HepG2 (cell line): ENCODE measurements around the gene TAS1R3. TPM values are rescaled to one million over a fixed set of nuclear protein-coding genes. Genes with fewer than 3 reads are reported as not detected.

Experiments
- ARHGAP35 ChIP-seq: sonication (generic); formaldehyde crosslinking; IDR thresholded peaks from 2 replicates; pipeline ENCODE4 v1.9.0; 2022; ENCODE audit warnings: mild to moderate bottlenecking, inconsistent platforms, moderate library complexity, missing genetic modification reagents, borderline replicate concordance
- ATF7-NPFF ChIP-seq: sonication (generic); formaldehyde crosslinking; IDR thresholded peaks from 2 replicates; pipeline ENCODE4 v1.8.1; 2023; ENCODE audit warnings: mild to moderate bottlenecking, low read depth, missing genetic modification reagents, moderate library complexity
- FOXO1 ChIP-seq: sonication (generic); formaldehyde crosslinking; IDR thresholded peaks from 2 replicates; pipeline ENCODE4 v1.4.0; 2020; ENCODE audit warnings: missing genetic modification reagents
- KDM5A ChIP-seq: fragments of 200-600 bp; sonication (generic); IDR thresholded peaks from 2 replicates; pipeline ENCODE4 v1.7.0; 2018; ENCODE audit warnings: antibody characterized with exemption, mild to moderate bottlenecking, low read length, borderline replicate concordance
- MXD3 ChIP-seq: IDR thresholded peaks from 2 replicates; pipeline ENCODE4 v1.6.1; 2016; ENCODE audit warnings: mild to moderate bottlenecking, missing biosample characterization, missing genetic modification reagents
- PCBP1 ChIP-seq: fragments of 200-400 bp; formaldehyde crosslinking; IDR thresholded peaks from 2 replicates; pipeline ENCODE4 v1.6.1; 2017; ENCODE audit warnings: mild to moderate bottlenecking, low read depth, low read length, borderline replicate concordance
- PCBP2 ChIP-seq: fragments of 200-400 bp; formaldehyde crosslinking; optimal IDR thresholded peaks from 2 replicates; pipeline ENCODE3; 2018; ENCODE audit warnings: low read length, low read depth; ENCODE audit not compliant: poor library complexity, severe bottlenecking
- POLR2AphosphoS5 ChIP-seq: IDR thresholded peaks from 2 replicates; pipeline ENCODE4 v1.6.1; 2012; ENCODE audit warnings: low read depth, low read length
- RNF2 ChIP-seq: fragments of 450-650 bp; conservative IDR thresholded peaks from 2 replicates; pipeline ENCODE4 v1.6.1; 2016; ENCODE audit warnings: low read depth
- ZNF274 ChIP-seq: sonication (generic); formaldehyde crosslinking; IDR thresholded peaks from 2 replicates; pipeline ENCODE4 v1.5.1; 2020; ENCODE audit warnings: mild to moderate bottlenecking, missing genetic modification reagents
- polyA plus RNA-seq, 8 experiments: library from polyadenylated mRNA; depleted of rRNA in 3 of 8; stranded (reverse) in 7 of 8; unstranded in 1 of 8; fragments of >200 nt; fragmentation: Illumina TruSeq in 4 of 8; extraction: Trizol in 4 of 8; gene quantifications; 2 replicates each; pipeline versions ENCODE4 v1.2.1 to v1.2.3, GENCODE V29; 2011 to 2016; ENCODE audit warnings: low read depth in 4 of 8, missing spikeins in 1 of 8, mixed read lengths in 1 of 8; ENCODE audit not compliant: insufficient read depth in 1 of 8
- total RNA-seq, 5 experiments: library from RNA; depleted of rRNA; stranded (reverse); fragments of >200 nt; fragmentation: Illumina TruSeq; extraction: Trizol; gene quantifications; 2 replicates each; pipeline ENCODE4 v1.2.3, GENCODE V29; 2016; ENCODE audit warnings: low read depth in 1 of 5
- TF ChIP-seq, protein P1 (sequence below), 2 experiments: fragments of 450-650 bp in 1 of 2; sonication (generic) in 1 of 2; formaldehyde crosslinking in 1 of 2; IDR thresholded peaks; 2 replicates each; pipeline versions ENCODE4 v1.6.1 to v1.8.0; 2016 to 2022; ENCODE audit warnings: antibody characterized with exemption in 1 of 2, mild to moderate bottlenecking in 1 of 2, missing genetic modification reagents in 1 of 2
- TF ChIP-seq, protein P2 (sequence below): IDR thresholded peaks from 2 replicates; pipeline ENCODE4 v1.6.1; 2016; ENCODE audit warnings: low read depth, control low read depth
- TF ChIP-seq, protein P3 (sequence below): sonication (generic); formaldehyde crosslinking; IDR thresholded peaks from 2 replicates; pipeline ENCODE4 v1.4.0; 2020; ENCODE audit warnings: missing genetic modification reagents
- TF ChIP-seq, protein P4 (sequence below): sonication (generic); formaldehyde crosslinking; IDR thresholded peaks from 2 replicates; pipeline ENCODE4 v1.4.0; 2020; ENCODE audit warnings: mild to moderate bottlenecking, missing genetic modification reagents

Gene TAS1R3
- total and polyA plus RNA-seq, 2 of the 13 experiments (the other 11 are each of a cell fraction or from before 2014, with no cell fraction given), result 0.13 to 0.15 TPM

DNA sequence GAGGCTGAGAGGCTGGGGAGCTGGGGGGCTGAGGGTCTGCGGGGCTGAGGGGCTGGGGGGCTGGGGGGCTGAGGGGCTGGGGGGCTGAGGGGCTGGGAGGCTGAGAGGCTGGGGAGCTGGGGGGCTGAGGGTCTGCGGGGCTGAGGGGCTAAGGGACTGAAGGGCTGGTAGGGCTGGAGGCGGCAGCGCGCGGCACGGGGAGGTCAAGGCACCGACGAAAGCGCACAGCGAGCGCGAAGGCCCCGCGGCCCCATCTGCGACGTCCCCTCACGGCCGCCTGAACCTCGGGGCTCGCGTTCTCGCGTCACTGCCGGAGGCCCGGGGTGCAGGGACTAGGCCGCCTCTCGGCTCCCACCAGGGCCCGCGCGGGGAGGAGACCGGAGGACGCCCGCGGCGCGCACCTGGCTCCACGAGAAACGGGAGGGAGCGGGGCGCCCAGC lies 7.0 kb upstream of the TAS1R3 start (continued):
- TF ChIP-seq, protein P1, sequence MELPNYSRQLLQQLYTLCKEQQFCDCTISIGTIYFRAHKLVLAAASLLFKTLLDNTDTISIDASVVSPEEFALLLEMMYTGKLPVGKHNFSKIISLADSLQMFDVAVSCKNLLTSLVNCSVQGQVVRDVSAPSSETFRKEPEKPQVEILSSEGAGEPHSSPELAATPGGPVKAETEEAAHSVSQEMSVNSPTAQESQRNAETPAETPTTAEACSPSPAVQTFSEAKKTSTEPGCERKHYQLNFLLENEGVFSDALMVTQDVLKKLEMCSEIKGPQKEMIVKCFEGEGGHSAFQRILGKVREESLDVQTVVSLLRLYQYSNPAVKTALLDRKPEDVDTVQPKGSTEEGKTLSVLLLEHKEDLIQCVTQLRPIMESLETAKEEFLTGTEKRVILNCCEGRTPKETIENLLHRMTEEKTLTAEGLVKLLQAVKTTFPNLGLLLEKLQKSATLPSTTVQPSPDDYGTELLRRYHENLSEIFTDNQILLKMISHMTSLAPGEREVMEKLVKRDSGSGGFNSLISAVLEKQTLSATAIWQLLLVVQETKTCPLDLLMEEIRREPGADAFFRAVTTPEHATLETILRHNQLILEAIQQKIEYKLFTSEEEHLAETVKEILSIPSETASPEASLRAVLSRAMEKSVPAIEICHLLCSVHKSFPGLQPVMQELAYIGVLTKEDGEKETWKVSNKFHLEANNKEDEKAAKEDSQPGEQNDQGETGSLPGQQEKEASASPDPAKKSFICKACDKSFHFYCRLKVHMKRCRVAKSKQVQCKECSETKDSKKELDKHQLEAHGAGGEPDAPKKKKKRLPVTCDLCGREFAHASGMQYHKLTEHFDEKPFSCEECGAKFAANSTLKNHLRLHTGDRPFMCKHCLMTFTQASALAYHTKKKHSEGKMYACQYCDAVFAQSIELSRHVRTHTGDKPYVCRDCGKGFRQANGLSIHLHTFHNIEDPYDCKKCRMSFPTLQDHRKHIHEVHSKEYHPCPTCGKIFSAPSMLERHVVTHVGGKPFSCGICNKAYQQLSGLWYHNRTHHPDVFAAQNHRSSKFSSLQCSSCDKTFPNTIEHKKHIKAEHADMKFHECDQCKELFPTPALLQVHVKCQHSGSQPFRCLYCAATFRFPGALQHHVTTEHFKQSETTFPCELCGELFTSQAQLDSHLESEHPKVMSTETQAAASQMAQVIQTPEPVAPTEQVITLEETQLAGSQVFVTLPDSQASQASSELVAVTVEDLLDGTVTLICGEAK (IDR thresholded peaks at IDR 0.05), result no peak
- TF ChIP-seq, protein P1 (CRISPR knock-in tag; IDR thresholded peaks at IDR 0.05), result 0 out of 2 replicates have a peak, but pooled peaks have one; percentile 17
- TF ChIP-seq KDM5A (peak; percentile 77; the same call in 1 of the 2 replicates), MXD3 (CRISPR knock-in tag) (peak; percentile 19), PCBP1 (0 out of 2 replicates have a peak, but pooled peaks have one; percentile 33), FOXO1 (CRISPR knock-in tag) (0 out of 2 replicates have a peak, but pooled peaks have one; percentile 18), ATF7-NPFF (CRISPR knock-in tag) (0 out of 2 replicates have a peak, but pooled peaks have one; percentile 53), POLR2AphosphoS5 (no peak), ARHGAP35 (CRISPR knock-in tag) (0 out of 2 replicates have a peak, but pooled peaks have one; percentile 41), RNF2 (0 out of 2 replicates have a peak, but pooled peaks have one; percentile 36), ZNF274 (CRISPR knock-in tag) (peak; percentile 12; the same call in 1 of the 2 replicates), PCBP2 (no peak)
- TF ChIP-seq, protein P2, sequence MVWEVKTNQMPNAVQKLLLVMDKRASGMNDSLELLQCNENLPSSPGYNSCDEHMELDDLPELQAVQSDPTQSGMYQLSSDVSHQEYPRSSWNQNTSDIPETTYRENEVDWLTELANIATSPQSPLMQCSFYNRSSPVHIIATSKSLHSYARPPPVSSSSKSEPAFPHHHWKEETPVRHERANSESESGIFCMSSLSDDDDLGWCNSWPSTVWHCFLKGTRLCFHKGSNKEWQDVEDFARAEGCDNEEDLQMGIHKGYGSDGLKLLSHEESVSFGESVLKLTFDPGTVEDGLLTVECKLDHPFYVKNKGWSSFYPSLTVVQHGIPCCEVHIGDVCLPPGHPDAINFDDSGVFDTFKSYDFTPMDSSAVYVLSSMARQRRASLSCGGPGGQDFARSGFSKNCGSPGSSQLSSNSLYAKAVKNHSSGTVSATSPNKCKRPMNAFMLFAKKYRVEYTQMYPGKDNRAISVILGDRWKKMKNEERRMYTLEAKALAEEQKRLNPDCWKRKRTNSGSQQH (CRISPR knock-in tag), result no peak
- TF ChIP-seq, protein P3, sequence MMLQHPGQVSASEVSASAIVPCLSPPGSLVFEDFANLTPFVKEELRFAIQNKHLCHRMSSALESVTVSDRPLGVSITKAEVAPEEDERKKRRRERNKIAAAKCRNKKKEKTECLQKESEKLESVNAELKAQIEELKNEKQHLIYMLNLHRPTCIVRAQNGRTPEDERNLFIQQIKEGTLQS (CRISPR knock-in tag), result 0 out of 2 replicates have a peak, but pooled peaks have one; percentile 33
- TF ChIP-seq, protein P4, sequence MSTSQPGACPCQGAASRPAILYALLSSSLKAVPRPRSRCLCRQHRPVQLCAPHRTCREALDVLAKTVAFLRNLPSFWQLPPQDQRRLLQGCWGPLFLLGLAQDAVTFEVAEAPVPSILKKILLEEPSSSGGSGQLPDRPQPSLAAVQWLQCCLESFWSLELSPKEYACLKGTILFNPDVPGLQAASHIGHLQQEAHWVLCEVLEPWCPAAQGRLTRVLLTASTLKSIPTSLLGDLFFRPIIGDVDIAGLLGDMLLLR, result 0 out of 2 replicates have a peak, but pooled peaks have one; percentile 7
- TF ChIP-seq, all 625 proteins: peak for 19
